T47D (cell line): Measurements from ENCODE around the gene INAVA.
A peak's percentile ranks its signal among the peaks of the same experiment; 100 is the strongest.

ENCODE experiments used
- DNase-seq, 2 experiments: peaks; one replicate each; pipeline versions ENCODE4 v3.0.0 to v3.0.0-alpha.2; 2011 to 2012; ENCODE audit warnings: low read depth in 1 of 2, low spot score in 1 of 2
- JUND ChIP-seq: IDR thresholded peaks from 2 replicates; pipeline ENCODE4 v1.6.1; 2012; ENCODE audit warnings: low read depth
- in situ Hi-C: cut with HindIII; loops from 2 replicates; pipeline ENCODE4 v1.10.0; 2016; ENCODE audit warnings: low sequenced_read_pairs, low pct_unique_long_range_greater_than_20kb

The INAVA gene

GRCh38 chr1:200894712-200895442 is at the start of gene INAVA:
TSS of gene INAVA (plus strand) at chr1:200894900. CDS start at chr1:200898401, 3,501 bp downstream.
- in situ Hi-C loops = no loop called here
- peak; percentile 85 to 87 for DNase-seq
- TF ChIP-seq JUND = no peak

GRCh38 chr1:200845360-200845759 is 49.3 kb upstream of the INAVA start:
- in situ Hi-C loops = no loop called here
- TF ChIP-seq JUND = no peak
- DNase-seq = no peak

GRCh38 chr1:200846398-200846797 is 48.3 kb upstream of the INAVA start:
- DNase-seq = no peak
- in situ Hi-C loops = no loop called here
- no peak for TF ChIP-seq JUND

GRCh38 chr1:200849430-200849829 is 45.3 kb upstream of the INAVA start:
- no peak for TF ChIP-seq JUND
- DNase-seq = no peak

GRCh38 chr1:200850554-200850953 is 44.1 kb upstream of the INAVA start:
- DNase-seq = no peak
- no peak for TF ChIP-seq JUND

More at GRCh38 chr1:200849430-200849829, 45.3 kb upstream of the INAVA start:
- in situ Hi-C loops = no loop called here

GRCh38 chr1:200856716-200857357 is 37.9 kb upstream of the INAVA start:
- TF ChIP-seq JUND = no peak
- DNase-seq = no peak
- in situ Hi-C loops = no loop called here

More at GRCh38 chr1:200850554-200850953, 44.1 kb upstream of the INAVA start:
- in situ Hi-C loops = no loop called here

- no peak for TF ChIP-seq JUND
- in situ Hi-C loops = no loop called here
- DNase-seq = no peak
These were observed 36.9 kb upstream of the INAVA start for GRCh38 chr1:200857804-200858203.

GRCh38 chr1:200861937-200862647 is 32.6 kb upstream of the INAVA start:
- DNase-seq = no peak
- in situ Hi-C loops = no loop called here
- TF ChIP-seq JUND = no peak

GRCh38 chr1:200862713-200863415 is 31.8 kb upstream of the INAVA start:
- DNase-seq = no peak
- TF ChIP-seq JUND = no peak
- in situ Hi-C loops = no loop called here

- in situ Hi-C loops = no loop called here
- no peak for DNase-seq
- no peak for TF ChIP-seq JUND
These were observed 28.6 kb upstream of the INAVA start for GRCh38 chr1:200866116-200866515.

- no peak for TF ChIP-seq JUND
- no peak for DNase-seq
- in situ Hi-C loops = no loop called here
These were observed 28.2 kb upstream of the INAVA start for GRCh38 chr1:200866521-200866920.

GRCh38 chr1:200867018-200867811 is 27.5 kb upstream of the INAVA start:
- in situ Hi-C loops = no loop called here
- 0 out of 2 replicates have a peak, but pooled peaks have one; percentile 8 for TF ChIP-seq JUND

More at GRCh38 chr1:200867018-200867811, 27.5 kb upstream of the INAVA start:
- no peak for DNase-seq
